GM21381 (cell line): Measurements from ENCODE around the gene CCDC50.

Source experiments
- ATAC-seq: cut with Tn5 transposase; IDR thresholded peaks from one replicate; pipeline ENCODE4 v1.9.1; 2021; ENCODE audit warnings: mild to moderate bottlenecking, moderate library complexity; ENCODE audit not compliant: unreplicated experiment

Gene CCDC50

DNA sequence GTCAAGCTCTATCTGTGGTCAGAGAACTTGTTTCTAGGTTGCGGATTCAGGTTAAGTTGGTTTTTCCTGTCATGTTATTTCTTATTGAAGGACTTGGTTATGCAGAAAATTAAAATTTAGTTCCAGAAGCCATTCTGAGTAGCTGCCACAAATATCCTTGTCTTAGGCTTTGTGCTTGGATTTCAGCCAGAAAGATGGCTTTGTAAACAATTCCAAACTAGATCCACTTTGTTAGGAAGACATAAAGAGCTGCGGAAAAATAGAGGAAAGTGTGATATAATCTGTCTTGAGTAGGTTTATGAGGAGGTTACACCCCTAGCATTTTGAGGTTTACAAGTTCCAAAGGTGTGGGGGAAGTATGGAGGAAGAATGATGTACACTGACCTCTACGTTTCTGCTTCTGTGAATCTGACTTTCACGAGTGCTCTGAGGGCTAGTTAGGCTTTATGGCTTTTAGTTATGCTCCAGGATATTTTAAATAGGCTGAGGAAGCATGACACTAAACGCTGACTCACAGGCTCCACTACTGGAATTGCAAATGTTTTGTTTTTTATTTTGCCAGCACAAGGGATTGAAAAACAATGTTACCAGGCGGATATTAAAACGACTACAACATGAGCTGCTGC, 47.4 kb downstream of the CCDC50 start:
- ATAC-seq = no peak

DNA sequence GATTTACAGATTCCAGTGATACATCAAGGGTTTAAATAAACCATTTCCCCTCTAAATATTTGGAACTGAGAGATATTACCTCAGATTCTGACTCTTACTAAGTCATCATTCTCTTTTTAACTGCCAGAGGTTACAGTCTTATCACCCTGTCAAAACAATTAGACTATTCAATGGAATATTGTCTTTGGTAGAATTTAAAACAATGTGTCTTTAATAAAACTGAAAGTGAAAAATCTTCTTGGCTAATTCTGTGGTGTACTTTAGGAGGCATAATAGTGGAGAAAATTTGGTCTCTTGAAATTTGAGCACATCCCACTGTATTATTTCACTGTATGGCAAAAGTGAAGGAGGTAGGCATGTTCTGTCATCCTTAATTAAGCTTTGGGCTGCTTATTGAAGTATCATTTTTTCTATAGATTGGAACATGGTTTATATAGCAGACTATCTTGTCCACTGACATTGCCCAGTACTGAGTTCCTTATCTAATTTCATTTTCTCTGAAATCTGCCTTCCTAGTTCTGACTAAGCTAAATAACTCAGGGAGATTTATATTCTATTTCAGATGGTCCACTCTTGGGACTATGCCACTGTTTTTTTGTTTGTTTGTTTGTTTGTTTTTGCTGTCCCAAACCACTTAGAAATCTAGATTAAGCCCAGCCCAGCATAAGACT, 49.1 kb downstream of the CCDC50 start:
- no peak for ATAC-seq

DNA sequence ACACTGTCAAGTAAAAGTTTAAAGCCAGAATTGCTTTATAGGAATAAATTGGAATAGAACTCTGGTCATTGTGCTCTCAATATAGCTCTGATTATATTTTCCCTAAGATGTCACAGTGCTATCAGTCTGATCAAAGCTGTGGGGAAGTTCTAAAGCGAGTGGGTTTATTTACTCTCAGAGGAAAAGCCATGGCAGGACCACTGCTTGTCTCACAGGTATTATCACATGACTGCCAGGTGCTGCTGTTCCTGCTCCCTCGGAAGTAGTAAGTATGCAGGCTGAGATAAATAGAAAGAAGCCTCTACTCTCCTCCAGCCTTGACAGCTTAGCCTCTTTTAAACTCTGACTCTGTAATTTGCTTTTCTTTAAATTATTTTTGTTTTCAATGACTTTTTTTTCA, 50.3 kb downstream of the CCDC50 start:
- ATAC-seq = no peak

GRCh38 chr3:191380001-191380400, 50.8 kb downstream of the CCDC50 start:
- no peak for ATAC-seq

DNA sequence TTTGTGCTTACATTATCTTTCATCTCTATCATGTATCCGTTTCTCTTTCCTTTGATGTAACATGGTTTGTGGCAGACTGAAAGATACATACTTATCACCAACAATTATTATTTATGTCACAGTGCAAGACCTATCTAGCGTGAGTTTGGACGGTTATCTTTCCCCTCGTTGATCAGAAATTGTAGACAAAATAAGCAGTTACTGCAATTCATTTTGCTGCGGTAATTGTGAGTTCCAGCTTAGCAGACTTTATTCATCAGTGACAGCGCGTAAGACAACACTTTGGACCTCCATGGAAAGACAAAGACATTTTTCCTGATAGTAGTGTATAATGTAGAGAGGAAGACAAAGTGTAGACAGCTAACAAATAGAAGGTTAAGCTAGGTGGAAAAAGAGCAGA, 52.1 kb downstream of the CCDC50 start:
- ATAC-seq = no peak

- no peak for ATAC-seq
Measured at GRCh38 chr3:191382661-191383060, 53.5 kb downstream of the CCDC50 start.

DNA sequence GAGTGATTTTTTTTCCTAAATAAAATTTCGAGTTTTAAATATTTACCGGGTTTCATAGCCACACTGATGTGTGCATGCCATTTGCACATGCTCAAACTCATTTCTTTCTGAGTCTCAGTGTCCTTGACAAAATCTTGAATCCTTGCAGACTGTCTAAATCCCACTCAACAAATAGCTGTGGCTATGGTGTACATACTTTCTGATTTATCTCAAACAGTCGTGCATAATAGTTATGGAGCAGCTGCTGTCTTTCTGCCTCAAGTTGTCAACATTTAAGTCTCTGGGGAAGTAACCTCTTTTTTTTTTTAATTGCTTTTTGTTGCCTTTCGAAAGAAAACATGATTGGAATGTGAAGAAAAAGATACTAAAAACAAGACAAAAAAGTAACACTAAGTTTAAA, 53.9 kb downstream of the CCDC50 start:
- ATAC-seq = no peak

- ATAC-seq = no peak
Measured at GRCh38 chr3:191385101-191385500, 55.9 kb downstream of the CCDC50 start.

DNA sequence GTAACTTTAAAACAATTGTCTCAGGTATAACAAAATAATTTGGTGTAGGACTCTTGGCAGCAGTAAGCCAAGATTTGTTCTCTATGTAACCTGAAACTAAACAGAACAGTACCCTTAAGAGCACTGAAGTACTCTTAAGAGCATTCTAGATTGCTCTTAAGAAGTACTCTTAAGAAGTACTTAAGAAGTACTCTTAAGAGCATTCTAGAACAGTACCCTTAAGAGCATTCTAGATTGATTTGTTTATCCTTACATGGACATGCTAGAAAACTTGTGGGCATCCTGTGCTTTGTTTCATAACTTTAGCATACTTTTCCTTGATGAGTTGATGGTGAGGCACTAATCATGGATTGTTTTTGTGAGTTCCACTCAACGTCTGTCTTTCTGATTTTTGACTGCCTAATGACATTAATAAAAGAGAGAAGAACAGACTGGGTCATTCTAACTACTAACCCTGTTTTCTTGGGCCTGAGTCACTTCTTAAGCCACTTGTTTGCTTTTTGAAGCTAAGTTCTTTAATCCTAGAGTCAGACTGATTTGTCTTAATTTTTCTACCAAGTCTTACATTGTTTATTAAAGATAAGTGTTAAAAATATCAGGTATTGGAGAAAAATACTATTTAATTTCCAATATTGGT, 58.4 kb downstream of the CCDC50 start:
- ATAC-seq = no peak

DNA sequence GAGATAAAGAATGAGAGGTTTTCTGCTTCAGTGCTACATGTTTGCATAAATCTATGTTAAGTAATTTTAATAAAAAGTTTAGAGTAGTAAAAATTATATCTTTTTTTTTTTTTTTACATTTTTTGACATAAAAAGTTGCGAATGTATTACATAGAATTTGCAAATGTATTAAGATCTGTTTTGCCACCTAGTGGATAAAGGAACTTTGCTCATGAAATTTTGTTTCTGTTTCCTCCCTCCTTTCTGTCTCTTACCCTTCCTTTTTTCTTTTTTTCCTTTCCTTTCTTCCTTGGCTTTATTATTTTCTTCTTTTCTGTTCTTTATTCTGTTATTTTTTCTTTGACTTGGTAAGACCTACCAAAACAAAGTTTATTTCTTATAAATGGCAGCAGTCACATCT, 59.6 kb downstream of the CCDC50 start:
- no peak for ATAC-seq

DNA sequence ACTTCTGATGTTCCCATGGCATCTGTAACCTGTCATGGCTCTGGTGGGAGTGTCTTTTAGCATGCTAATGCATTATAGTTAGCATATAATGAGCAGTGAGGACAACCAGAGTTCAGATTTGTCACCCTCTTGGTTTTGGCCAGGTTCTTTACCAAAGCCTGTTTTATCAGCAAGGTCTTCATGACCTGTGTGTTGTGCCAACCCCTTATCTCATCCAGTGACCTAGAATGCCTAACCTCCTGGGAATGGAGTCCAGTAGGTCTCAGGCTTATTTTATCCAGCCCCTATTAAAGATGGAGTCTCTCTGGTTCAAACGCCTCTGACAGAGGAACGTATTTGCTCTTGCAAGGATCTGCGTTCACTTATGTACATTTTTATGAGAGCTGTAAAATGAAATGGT, 61.4 kb downstream of the CCDC50 start:
- no peak for ATAC-seq

DNA sequence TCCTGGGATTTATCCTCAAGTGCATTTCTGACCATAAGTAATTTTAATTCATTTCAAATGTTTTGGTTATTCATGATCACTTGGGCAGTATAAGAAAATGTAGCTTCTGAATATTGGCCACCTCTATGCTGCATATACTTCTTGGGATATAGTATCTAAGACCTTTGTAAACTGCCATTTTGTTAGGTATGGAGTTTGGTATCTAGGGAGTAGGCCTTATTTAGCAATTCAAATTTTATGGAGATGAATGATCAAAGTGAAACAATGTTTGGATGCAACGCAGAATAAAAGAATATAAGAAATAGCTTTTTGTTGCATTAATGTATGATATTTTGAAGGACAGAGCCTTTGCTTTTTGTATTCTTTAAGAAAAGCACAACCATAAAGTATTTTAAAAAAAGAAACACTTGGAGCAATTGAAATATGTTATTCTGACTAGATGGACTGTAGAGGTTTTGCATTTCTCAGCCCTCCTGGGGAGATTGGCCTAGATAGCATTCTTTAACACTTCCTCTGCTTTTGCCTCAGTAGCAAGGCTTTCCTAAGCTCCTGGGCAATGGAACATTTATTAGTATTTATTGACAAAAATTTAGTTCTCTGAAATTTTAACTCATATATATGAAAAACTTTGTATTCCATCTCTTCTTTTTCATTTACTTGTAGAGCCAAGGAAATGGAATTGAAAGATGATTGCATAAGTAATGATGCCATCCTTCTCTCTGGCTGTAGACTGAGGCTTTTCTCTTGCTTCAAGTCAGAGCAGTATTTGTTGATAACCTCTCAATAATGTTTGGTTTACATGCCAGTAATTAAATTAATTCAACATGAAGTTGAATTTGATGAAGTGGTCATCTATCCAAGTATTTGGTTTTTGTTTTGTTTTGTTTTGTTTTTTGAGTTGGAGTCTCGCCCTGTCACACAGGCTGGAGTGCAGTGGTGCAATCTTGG, 62.9 kb downstream of the CCDC50 start:
- no peak for ATAC-seq

DNA sequence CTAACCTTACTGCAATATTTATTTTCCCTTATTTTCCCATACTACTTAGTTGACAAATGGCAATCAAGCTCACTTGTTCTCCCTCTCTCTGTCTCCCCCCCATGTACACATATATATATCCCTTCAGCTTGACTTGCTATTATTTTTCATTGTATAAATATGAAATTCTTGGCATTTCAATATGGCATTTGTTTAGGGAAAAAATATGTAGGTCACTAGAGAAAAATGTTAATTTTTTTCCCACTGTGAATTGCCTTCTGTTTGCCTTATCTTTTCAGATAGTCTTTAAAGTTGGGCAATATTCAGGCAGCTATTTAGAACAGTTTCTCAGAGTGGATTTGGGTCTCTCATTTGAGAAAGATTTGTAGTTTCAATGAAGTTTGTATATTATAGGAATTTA, 64.0 kb downstream of the CCDC50 start:
- ATAC-seq = no peak

DNA sequence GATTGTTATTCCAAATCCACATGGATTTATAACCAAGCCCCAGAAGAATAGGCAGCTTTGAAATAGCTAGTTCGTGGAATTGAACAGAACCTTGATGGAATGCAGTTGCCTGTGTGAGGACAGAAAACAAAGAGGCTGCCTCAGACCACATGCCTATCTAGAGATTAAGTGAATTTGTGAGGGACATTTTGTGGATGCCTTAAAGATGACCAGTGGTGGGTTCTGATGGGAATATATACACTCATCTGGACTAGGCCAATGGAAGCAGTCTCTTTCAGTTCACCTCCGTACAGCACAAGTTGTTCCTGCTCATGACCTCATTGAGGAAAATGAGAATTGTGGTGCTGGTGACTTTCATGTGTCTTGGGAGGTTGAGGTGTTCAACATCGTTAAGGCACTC, 68.6 kb downstream of the CCDC50 start:
- ATAC-seq = no peak

DNA sequence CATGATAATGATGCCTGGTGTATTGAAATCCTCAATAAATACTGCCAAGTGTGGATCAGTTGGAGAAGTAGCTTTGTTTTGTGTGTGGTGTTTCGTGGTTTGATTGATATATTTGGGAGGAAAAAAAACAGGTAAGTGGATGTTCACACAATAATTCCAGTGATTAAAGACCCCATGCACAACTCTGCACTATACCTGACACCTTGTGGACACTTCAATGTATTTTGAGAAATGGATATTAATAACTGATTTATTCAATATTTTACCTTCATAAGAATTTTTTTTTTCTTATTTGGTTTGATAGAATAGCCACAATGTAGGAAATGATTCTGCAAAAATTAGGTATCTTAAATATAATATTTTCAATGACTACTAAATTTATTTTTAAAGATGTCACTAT, 69.4 kb downstream of the CCDC50 start:
- ATAC-seq = no peak

GRCh38 chr3:191399918-191400317, 70.7 kb downstream of the CCDC50 start:
- no peak for ATAC-seq

- ATAC-seq = no peak
Measured at GRCh38 chr3:191401775-191402357, 72.7 kb downstream of the CCDC50 start.

DNA sequence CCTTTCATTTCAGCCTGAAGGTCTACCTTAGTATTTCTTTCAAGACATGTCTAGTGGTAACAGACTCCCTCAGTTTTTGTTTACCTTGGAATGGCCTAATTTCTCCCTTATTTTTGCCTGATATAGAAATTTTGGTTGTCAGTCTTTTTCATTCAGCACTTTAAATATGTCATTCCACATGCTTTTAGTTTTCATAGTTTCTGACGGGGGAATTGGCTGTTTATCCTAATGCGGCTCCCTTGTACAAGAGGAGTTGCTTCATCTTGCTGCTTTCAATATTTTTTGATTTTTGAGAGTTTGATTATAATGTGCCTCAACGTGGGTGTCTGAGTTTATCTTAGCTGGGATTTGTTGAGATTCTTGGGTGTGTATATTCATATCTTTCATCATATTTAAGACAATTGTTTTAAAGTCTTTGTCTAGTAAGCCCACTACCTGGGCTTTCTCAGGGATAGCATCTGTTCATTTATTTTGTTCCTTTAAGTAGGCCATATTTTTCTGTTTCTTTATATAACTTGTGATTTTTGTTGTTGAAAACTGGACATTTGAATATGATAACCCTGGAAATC, 80.7 kb downstream of the CCDC50 start:
- ATAC-seq = no peak

DNA sequence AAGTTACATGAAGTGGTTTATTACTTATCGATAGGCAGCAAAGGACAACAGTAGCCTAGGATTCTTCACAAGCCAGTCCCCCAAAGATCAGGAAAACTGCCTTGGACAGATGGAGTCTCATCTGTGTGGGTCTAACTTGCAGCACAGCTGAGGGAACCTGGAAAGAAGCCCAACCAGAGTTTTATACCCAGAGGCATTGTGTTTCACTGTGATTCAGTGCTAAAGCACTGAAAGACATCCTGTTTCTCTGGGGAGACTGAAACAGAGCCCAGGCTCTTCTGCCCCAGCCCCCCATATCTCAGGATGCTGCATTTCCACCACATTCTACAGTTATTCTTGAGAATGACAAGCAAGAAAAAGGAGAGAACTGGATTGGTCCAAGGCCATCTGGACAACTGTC, 83.6 kb downstream of the CCDC50 start:
- no peak for ATAC-seq

GRCh38 chr3:191414286-191414685, 85.1 kb downstream of the CCDC50 start:
- no peak for ATAC-seq

GRCh38 chr3:191414732-191415131, 85.5 kb downstream of the CCDC50 start:
- ATAC-seq = no peak
